Stimulated activated naive CD4-positive, alpha-beta T cell (primary cell): ENCODE measurements around the gene DIAPH1.

Experiments used
- DNase-seq, 6 experiments: peaks; one replicate each; lab custom pipeline; 2025; lab: John Stamatoyannopoulos, UW

Gene DIAPH1

DNA sequence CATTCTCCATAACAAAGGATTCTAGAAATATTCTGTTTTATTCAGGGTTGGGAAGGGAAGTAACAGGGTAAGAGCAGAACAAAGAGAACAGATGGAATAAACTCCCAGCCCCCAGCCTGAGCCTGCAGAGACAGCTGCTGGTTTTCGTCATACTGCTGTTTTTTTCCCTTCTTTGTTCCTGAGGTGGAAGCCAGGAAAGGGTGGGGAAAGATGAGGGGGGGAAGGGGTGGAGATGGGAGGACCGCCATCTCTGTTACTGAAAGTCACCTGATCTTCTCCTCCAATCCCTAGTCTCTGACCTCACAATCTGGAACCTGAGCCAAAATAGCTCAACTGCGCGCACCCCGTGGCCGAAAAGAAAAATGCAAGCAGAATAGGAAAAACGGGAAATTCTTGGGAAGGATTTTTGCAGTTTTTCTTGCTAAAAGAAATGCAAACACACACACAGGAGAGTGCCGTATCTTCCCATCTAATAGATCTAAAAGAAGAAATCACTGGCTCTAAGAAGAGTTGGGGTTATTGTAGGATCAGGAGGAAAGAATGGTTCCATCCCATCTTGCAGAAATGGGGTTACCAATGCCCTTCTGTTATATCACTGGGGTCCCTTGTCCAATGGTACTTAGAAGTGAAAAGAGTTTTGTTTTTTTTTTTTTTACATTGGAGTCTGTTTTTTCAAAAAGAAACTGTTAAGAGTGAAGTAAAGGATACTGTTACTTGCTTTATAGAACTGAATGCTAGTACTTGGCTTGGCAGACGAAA, 57.9 kb downstream of the DIAPH1 start:
- DNase-seq = no peak

GRCh38 chr5:141560151-141560550, 58.6 kb downstream of the DIAPH1 start:
- DNase-seq = no peak

GRCh38 chr5:141559461-141559860, 59.3 kb downstream of the DIAPH1 start:
- DNase-seq = no peak

- no peak for DNase-seq
These were observed 60.6 kb downstream of the DIAPH1 start for GRCh38 chr5:141558150-141558549.

- peak; percentile 44 to 77 (median 59) for DNase-seq
These were observed 61.1 kb downstream of the DIAPH1 start for GRCh38 chr5:141557681-141558136.

DNA sequence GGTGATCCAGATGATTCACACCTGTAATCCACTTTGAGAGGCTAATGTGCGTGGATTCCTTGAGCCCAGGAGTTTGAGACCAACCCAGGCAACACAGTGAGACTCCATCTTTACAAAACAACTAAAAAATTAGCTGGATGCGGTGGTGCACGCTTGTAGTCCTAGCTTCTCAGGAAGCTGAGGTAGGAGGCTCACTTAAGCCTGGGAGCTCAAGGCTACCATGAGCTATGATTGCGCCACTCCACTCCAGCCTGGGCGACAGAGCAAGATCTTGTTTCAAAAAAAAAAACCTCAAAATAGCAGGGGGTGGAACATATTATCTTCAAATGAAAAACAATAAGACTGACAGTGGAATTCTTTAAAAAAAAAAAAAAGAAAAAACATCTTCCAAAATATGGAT, 70.9 kb downstream of the DIAPH1 start:
- DNase-seq = no peak

DNA sequence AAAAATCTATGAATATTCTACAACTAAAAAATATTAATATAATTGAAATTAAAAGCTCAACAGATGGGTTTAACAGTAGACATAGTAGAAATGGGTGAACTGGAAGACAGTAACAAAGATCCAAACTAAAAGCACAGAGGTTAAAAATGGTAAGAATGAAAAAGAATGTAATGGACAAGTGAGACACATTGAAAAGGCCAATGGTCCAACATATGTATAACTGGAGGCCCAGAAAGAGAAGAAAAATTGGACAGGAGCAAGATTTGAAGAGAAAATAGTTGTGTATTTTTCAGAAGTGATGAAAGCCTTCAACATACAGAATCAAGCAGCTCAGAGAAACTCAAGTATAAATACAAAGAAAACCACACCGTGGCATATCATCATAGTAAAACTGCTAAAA, 71.3 kb downstream of the DIAPH1 start:
- no peak for DNase-seq

DNA sequence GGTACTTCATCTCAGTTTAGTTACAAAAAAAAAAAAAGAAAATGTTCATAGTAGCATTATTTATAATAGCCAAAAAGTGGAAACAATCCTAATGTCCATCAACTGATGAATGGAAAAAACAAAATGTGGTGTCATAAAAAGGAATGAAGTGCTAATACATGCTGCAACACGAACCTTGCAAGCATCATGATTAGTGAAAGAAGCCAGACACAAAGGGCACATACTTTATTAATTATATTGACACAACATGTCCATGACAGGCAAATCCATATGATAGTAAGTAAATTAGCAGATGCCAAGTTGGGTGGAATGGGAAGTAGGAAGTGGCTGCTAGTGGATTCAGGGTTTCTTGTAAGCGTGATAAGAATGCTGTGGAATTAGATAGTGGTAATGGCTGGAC, 75.7 kb downstream of the DIAPH1 start:
- no peak for DNase-seq

DNA sequence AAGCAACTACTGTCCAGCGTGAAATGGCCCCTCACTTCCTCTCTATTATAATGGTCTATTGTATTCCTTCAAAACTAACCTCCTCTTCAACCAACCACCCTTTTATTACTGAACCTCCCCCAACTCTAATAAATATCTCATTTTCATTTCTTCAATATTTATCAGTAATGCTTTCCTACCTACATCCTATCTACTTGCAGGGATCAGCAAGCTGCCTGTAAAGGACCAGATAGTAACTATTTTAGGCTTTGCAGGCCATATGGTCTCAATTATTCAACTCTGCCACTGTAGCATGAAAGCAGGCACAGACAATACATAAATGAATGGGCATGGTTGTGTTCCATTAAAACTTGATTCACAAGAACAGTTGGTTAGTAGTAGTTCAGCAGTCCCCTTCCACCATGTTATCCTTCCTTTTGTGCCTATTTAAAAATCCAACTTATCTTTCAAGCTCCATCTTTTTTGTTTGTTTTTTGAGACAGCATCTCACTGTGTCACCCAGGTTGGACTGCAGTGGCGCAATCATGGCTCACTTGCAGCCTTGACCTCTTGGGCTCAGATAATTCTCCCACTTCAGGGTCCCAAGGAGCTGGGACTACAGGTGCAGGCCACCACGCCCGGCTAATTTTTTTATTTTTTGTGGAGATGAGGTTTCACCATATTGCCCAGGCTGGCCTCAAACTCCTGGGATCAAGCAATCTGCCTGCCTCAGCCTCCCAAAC, 84.1 kb downstream of the DIAPH1 start:
- DNase-seq = no peak

DNA sequence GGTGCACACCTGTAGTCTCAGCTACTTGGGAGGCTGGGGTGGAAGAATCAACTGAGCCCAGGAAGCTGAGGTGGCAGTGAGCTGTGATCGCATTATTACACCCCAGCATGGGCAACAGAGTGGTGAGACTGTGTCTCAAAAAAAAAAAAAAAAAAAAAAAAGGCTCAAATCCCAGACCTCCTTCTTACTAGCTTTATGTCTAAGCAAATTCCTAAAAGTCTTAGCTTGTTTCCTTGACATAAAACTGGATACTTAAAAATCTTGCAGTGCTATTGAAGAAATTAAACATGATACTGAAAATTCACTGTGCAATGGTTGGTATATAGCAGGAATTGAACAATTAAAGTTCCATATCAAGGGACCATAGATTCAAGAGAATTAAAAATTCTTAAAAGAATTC, 84.9 kb downstream of the DIAPH1 start:
- no peak for DNase-seq

GRCh38 chr5:141532726-141533125, 86.1 kb downstream of the DIAPH1 start:
- DNase-seq = no peak

DNA sequence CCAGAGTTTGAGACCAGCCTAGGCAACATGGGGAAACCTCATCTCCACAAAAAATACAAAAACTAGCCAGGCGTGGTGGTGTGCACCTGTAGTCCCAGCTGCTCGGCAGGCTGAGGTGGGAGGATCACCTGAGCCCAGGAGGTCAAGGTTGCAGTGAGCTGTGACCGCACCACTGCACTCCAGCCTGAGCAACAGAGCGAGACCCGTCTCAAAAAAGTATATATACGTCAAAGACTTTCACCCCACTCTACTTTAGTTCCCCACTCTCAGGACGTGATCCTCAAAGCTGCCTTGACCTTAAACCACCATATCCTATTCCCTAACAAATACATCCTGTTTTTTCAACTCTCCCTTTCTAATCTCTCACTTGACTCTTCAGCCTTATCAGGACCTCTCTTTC, 88.9 kb downstream of the DIAPH1 start:
- no peak for DNase-seq

GRCh38 chr5:141529002-141529401, 89.8 kb downstream of the DIAPH1 start:
- no peak for DNase-seq

- no peak for DNase-seq
These were observed 90.4 kb downstream of the DIAPH1 start for GRCh38 chr5:141528291-141528984.

DNA sequence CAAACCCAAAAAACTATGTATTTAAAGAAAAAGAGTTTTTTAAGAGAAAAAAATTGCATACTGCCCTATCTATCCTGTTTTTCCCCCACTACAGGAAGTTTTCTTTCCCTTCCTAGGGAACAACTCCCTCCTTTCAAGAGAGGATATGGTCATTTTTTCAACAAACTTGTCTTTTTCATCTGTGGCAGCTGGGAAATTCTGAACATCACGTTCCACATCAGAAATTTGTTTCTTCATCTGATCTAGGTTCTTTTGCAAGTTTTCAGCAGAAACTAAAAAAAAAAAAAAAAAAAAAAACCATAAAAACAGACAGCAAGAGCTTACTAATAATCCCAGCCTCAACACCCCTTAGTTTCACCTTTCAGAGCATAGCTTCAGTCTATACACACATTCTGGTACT, 91.4 kb downstream of the DIAPH1 start:
- DNase-seq = no peak

- DNase-seq = no peak
These were observed 93.1 kb downstream of the DIAPH1 start for GRCh38 chr5:141525653-141526052.

DNA sequence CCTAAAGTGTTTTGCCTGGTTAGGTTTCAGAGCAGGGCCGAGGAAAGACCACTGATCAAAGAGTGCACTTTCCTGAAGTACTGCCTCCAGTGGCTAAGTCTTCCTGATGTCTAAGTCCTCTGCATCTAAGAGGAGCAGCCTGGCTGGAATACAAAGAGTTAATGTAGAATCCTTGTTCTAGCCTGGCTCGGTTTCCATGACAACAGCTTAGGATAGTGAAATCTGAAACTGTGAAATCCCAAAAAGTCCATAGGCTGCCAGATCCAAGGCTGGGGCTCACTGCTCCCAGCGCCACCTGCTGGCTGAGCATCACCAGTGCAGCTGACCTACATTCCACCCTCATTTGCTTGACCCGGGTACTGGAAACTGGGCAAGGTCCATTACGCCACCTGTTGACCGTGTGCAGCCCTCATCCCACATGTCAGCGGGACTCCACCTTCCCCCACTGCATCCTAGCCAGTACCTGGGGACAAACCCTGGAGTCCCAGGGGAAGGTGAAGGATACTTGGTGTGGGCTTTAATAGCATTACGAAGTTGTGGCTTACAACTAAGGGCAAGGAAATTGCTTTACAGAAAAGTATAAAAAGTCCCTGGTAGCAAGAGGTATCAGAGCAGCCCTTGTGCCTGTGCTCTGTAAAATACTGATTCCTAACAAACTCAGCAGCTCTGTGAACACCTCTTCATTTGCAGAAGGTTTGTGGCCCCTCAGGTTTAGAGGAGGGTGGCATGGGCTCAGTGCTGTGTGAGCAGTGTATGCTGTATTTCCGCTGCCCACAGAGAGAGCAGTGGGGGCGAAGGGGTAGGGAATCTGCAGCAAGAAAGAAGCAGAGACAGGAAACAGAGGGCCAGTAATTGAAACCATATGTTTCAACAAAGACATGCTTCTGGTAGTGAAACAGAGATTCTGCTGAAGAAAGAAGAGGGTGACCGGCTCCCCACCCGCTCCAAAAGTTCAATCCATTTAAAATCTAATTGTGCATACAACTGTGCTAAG, 93.9 kb downstream of the DIAPH1 start:
- peak; percentile 10 to 64 (median 29) for DNase-seq

GRCh38 chr5:141523991-141524390, 94.8 kb downstream of the DIAPH1 start:
- DNase-seq = no peak

DNA sequence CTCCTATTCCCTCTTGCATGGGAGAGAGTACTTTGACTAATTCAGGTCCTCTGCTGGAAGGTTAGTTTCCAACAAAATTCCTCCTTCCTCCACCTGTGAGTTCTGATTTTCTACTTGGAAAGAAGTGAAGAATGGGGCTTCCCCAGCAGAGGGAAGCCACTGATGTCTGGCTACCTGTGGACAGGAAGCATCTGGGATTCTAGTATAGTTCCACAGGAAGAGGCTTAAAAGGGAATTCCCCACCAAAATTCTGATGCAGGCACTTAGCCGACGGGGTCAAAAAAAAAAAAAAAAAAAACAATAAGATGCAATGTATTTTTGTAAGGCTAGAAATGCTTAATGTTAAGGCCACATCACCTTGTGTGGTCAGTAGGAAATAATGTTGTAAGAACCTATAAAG, 96.5 kb downstream of the DIAPH1 start:
- DNase-seq = no peak

DNA sequence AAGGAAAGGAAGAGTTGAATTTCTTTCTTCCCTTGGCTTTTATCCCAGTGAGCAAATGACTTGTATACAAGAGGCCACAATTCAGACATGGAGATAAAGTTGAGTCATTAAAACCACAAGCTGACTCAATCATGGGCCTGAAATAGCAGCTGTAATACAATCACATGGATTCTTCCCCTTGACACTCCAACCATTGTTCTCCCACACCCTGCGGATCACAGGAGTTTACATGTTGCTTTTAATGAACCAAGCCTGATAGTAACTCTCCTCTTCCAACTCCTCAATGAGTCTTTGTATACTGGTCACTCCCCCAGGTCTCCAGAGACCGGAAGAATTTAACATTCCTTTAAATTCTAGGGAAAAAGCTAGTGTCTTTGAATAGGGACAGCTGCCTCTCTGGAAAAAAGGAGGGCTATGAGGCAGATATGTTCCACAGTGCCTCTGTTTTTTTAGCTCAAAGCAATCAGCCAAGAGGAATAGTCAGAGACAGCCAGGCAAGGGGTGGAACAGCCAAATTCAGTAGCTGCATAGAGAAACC, 97.5 kb downstream of the DIAPH1 start:
- DNase-seq = no peak
